GM12878 (cell line): ENCODE data around the gene ELL. TPM values are rescaled to one million over a fixed set of nuclear protein-coding genes. Genes with fewer than 3 reads are reported as not detected.

ENCODE experiments used
- ATAC-seq: fragments of 200-7000 bp; cut with Tn5 transposase; 3 replicates; pipeline ENCODE4 v1.9.1; 2020; ENCODE audit warnings: mild to moderate bottlenecking, moderate library complexity
- BruUV-seq: library from RNA; stranded (reverse); fragments of 400-500 nt; replicated peaks from 2 replicates; lab custom pipeline; 2021; lab: Mats Ljungman, UMichigan
- CTCF ChIA-PET: fragments of 300-600 bp; sonication (Branson Sonifier 250); formaldehyde crosslinking; extraction: SDS; loops from one replicate; lab custom pipeline; 2021; ENCODE audit warnings: inconsistent platforms; lab: Yijun Ruan, JAX
- POLR2A ChIA-PET: fragments of 350-600 bp; formaldehyde crosslinking; extraction: SDS; loops from one replicate; lab custom pipeline; 2021; ENCODE audit warnings: inconsistent platforms; lab: Charles Lee
- RAD21 ChIA-PET: fragments of 300-600 bp; sonication (Branson Sonifier 250); formaldehyde crosslinking; loops from one replicate; lab custom pipeline; 2023; ENCODE audit warnings: antibody characterized with exemption; ENCODE audit not compliant: unreplicated experiment; lab: Charles Lee
- SMC1A ChIA-PET: fragments of 300-600 bp; sonication (Branson Sonifier 250); formaldehyde crosslinking; loops from one replicate; lab custom pipeline; 2023; ENCODE audit not compliant: unreplicated experiment, uncharacterized antibody; lab: Charles Lee
- DNase-seq: peaks from one replicate; pipeline ENCODE4 v3.0.0-alpha.2; 2011; ENCODE audit warnings: low read depth, low spot score
- FAIRE-seq: peaks from 3 replicates; lab custom pipeline; 2011; peaks lifted over from hg19 to GRCh38; lab: Jason Lieb, UNC
- H2AFZ ChIP-seq: 2 replicates; pipeline ENCODE4 v1.6.0; 2011; ENCODE audit warnings: low read depth, low read length, control low read depth; ENCODE audit not compliant: control insufficient read depth
- H3K27ac ChIP-seq: 2 replicates; pipeline ENCODE4 v1.5.1; 2011; ENCODE audit warnings: control low read depth; ENCODE audit not compliant: control insufficient read depth, insufficient read depth
- H3K27me3 ChIP-seq, 2 experiments: replicated peaks in 1 of 2; 2 replicates each; pipeline versions ENCODE4 v1.6.0 to v1.6.1; 2011; ENCODE audit warnings: low read length in 1 of 2; ENCODE audit not compliant: control insufficient read depth in 2 of 2, insufficient read depth in 2 of 2
- H3K36me3 ChIP-seq, 2 experiments: 2 replicates each; pipeline ENCODE4 v1.5.1; 2011; ENCODE audit warnings: low read length in 1 of 2; ENCODE audit not compliant: control insufficient read depth in 2 of 2, insufficient read depth in 2 of 2
- H3K4me1 ChIP-seq: 2 replicates; pipeline ENCODE4 v1.6.1; 2011; ENCODE audit warnings: mild to moderate bottlenecking, low read length, moderate library complexity, mixed read lengths; ENCODE audit not compliant: control insufficient read depth, insufficient read depth
- H3K4me2 ChIP-seq: 2 replicates; pipeline ENCODE4 v1.6.0; 2011; ENCODE audit warnings: control low read depth; ENCODE audit not compliant: control insufficient read depth, insufficient read depth
- H3K4me3 ChIP-seq: fragments of 200-600 bp; sonication (generic); 2 replicates; pipeline ENCODE4 v1.5.1; 2016
- H3K79me2 ChIP-seq: 2 replicates; pipeline ENCODE4 v1.6.0; 2011; ENCODE audit warnings: low read length; ENCODE audit not compliant: control insufficient read depth, insufficient read depth
- H3K9ac ChIP-seq: 2 replicates; pipeline ENCODE4 v1.8.0; 2011; ENCODE audit warnings: low read length, control low read depth, mixed read lengths; ENCODE audit not compliant: control insufficient read depth, insufficient read depth
- H3K9me3 ChIP-seq: replicated peaks from 3 replicates; pipeline ENCODE4 v1.5.1; 2011; ENCODE audit warnings: mild to moderate bottlenecking, low read length; ENCODE audit not compliant: control insufficient read depth, insufficient read depth
- H4K20me1 ChIP-seq: 2 replicates; pipeline ENCODE4 v1.6.0; 2011; ENCODE audit not compliant: control insufficient read depth, insufficient read depth
- BHLHE40 ChIP-seq, 2 experiments: fragments of 450-650 bp in 1 of 2; IDR thresholded peaks; 2 replicates each; pipeline ENCODE4 v1.6.1; 2011 to 2017; ENCODE audit warnings: low read depth in 2 of 2, borderline replicate concordance in 1 of 2, improper control_type of control experiment in 1 of 2, low read length in 1 of 2, mild to moderate bottlenecking in 1 of 2
- KDM1A ChIP-seq: fragments of 200-600 bp; sonication (generic); IDR thresholded peaks from 2 replicates; pipeline ENCODE4 v1.6.1; 2016; ENCODE audit warnings: borderline replicate concordance
- MEF2A ChIP-seq: IDR thresholded peaks from 2 replicates; pipeline ENCODE4 v1.6.1; 2011; ENCODE audit warnings: low read depth, mild to moderate bottlenecking, low read length, moderate library complexity; ENCODE audit not compliant: insufficient read depth
- NFIC ChIP-seq: IDR thresholded peaks from 2 replicates; pipeline ENCODE4 v1.6.1; 2012; ENCODE audit warnings: low read depth, mild to moderate bottlenecking, inconsistent platforms, low read length, moderate library complexity
- SMC3 ChIP-seq: IDR thresholded peaks from 2 replicates; pipeline ENCODE4 v1.6.1; 2011; ENCODE audit warnings: low read length, improper control_type of control experiment, borderline replicate concordance
- YBX1 ChIP-seq: fragments of 450-650 bp; IDR thresholded peaks from 2 replicates; pipeline ENCODE4 v1.6.1; 2016; ENCODE audit warnings: antibody characterized with exemption
- WGBS: methylation state at CpG from one replicate; pipeline ENCODE4 v1.1.6; 2016; ENCODE audit warnings: low lambda C conversion rate; ENCODE audit not compliant: insufficient replicate concordance, insufficient coverage; ENCODE audit errors: missing lambda C conversion rate; 5-methylcytosine and 5-hydroxymethylcytosine counted together
- in situ Hi-C: fragments of 300-500 bp; cut with MboI; formaldehyde crosslinking; loops from 9 replicates; pipeline ENCODE4 v1.14.3; 2018; ENCODE audit warnings: mixed read lengths
- intact Hi-C: fragments of 100-400 bp; cut with micrococcal nuclease; formaldehyde crosslinking; loops from one replicate; pipeline ENCODE4 v1.14.2; 2022; ENCODE audit not compliant: unreplicated experiment
- polyA plus RNA-seq, 11 experiments: library from polyadenylated mRNA; depleted of rRNA in 4 of 11; unstranded in 6 of 11; stranded (reverse) in 5 of 11; fragments of >200 nt; fragmentation: Nextera tagmentation in 4 of 11; fragmentation: Illumina TruSeq in 1 of 11; extraction: Ambion mirVana in 4 of 11; extraction: Trizol in 1 of 11; gene quantifications; 1 replicate in 1 of 11; 2 replicates in 10 of 11; pipeline versions ENCODE4 v1.2.1 to v1.2.3, GENCODE V29; 2011 to 2016; ENCODE audit warnings: inconsistent platforms in 2 of 11, missing spikeins in 2 of 11, low read depth in 1 of 11
- total RNA-seq, 4 experiments: library from RNA; depleted of rRNA in 3 of 4; stranded (reverse); fragments of >200 nt in 3 of 4; fragmentation: Illumina TruSeq in 1 of 4; extraction: Trizol in 1 of 4; gene quantifications; 2 replicates each; pipeline versions ENCODE4 v1.2.1 to v1.2.3, GENCODE V29; 2013 to 2021

ELL gene
- total and polyA plus RNA-seq, 10 of the 15 experiments (the other 5 are each of a cell fraction or from before 2014, with no cell fraction given), result 0.91 to 25.0 (median 9.1) TPM

- no TSS peak for BruUV-seq
- in situ Hi-C loops (no loop called here), intact Hi-C loops (no loop called here)
- no peaks in the 10 kb centered on the region for H3K9me3 ChIP-seq
- TF ChIP-seq MEF2A (no peak), NFIC (no peak), YBX1 (no peak), KDM1A (no peak), SMC3 (no peak), BHLHE40 (IDR thresholded peaks at IDR 0.05; ENCODE audit: borderline replicate concordance in 1 of 2, low read depth in 2 of 2, low read length in 1 of 2) (no peak)
- no peaks in the 10 kb centered on the region for H3K27me3 ChIP-seq
- ATAC-seq (no peak), FAIRE-seq (no peak), DNase-seq (no peak)
- ChIA-PET SMC1A (interaction anchor here (1.0 kb wide), 1 partner anchor 16 kb away, joined by 3 read pairs; no protein-coding TSS in a partner anchor), POLR2A (interaction anchor here (0.7 kb wide), 1 partner anchor 10 kb away, joined by 4 read pairs; no protein-coding TSS in a partner anchor), CTCF (interaction anchor here (0.7 kb wide), 1 partner anchor 38 kb away, joined by 3 read pairs; no protein-coding TSS in a partner anchor), RAD21 (no interaction called here)
- H3K36me3 ChIP-seq, result peaks cover 1 to 2% of the 10 kb centered on the region in 2 experiments; a peak in 3 of 4 replicates
- H3K9ac ChIP-seq, result no peak overlapping the region
- peaks cover 54% of the 10 kb centered on the region for H3K4me1 ChIP-seq
- H2AFZ ChIP-seq, result no peak overlapping the region
- H3K4me2 ChIP-seq, result no peak overlapping the region
- 85% methylated on average over 7 of the region's 7 CpGs for WGBS
- no peak overlapping the region for H3K27ac ChIP-seq
- peaks cover 84% of the 10 kb centered on the region for H3K79me2 ChIP-seq
- H4K20me1 ChIP-seq, result peaks cover 23% of the 10 kb centered on the region
- no peak overlapping the region for H3K4me3 ChIP-seq
These were observed 21.5 kb downstream of the ELL start for GRCh38 chr19:18500376-18500775.
